HL-60 (cell line): ENCODE measurements around the gene ATP10A.

ENCODE experiments used
- DNase-seq, 2 experiments: peaks; one replicate each; pipeline ENCODE4 v3.0.0-alpha.2; 2010 to 2020; ENCODE audit warnings: low read depth in 1 of 2, low spot score in 1 of 2
- H3K27ac ChIP-seq: fragments of 250-450 bp; sonication (Bioruptor Pico); replicated peaks from 2 replicates; pipeline ENCODE4 v1.5.1; 2020; ENCODE audit warnings: mild to moderate bottlenecking, moderate library complexity
- H3K27me3 ChIP-seq: fragments of 250-450 bp; sonication (Bioruptor Pico); 2 replicates; pipeline ENCODE4 v1.5.1; 2021; ENCODE audit warnings: mild to moderate bottlenecking, moderate library complexity; ENCODE audit not compliant: insufficient read depth, poor library complexity, severe bottlenecking
- H3K4me3 ChIP-seq: replicated peaks from 2 replicates; pipeline ENCODE4 v1.5.1; 2011; ENCODE audit warnings: mild to moderate bottlenecking, control low read depth, low read length; ENCODE audit not compliant: insufficient read depth
- CTCF ChIP-seq: IDR thresholded peaks from one replicate; pipeline ENCODE4 v1.5.1; 2011; ENCODE audit warnings: low read length, control low read depth, inconsistent platforms; ENCODE audit not compliant: insufficient read depth
- GABPA ChIP-seq: IDR thresholded peaks from 2 replicates; pipeline ENCODE4 v1.6.1; 2012; ENCODE audit warnings: low read depth
- POLR2AphosphoS5 ChIP-seq: IDR thresholded peaks from 2 replicates; pipeline ENCODE4 v1.6.1; 2012; ENCODE audit warnings: low read depth
- REST ChIP-seq: IDR thresholded peaks from 2 replicates; pipeline ENCODE4 v1.6.1; 2012; ENCODE audit warnings: low read depth; ENCODE audit not compliant: insufficient replicate concordance
- SPI1 ChIP-seq: IDR thresholded peaks from 2 replicates; pipeline ENCODE4 v1.6.1; 2012; ENCODE audit warnings: low read depth, mild to moderate bottlenecking, borderline replicate concordance

The ATP10A gene

GRCh38 chr15:25832158-25832557, 31.0 kb downstream of the ATP10A start:
- H3K27me3 ChIP-seq: no peaks in the 10 kb centered on the region
- H3K4me3 ChIP-seq: no peak overlapping the region
- TF ChIP-seq POLR2AphosphoS5 (no peak), REST (no peak), SPI1 (no peak), GABPA (no peak), CTCF (no peak)
- H3K27ac ChIP-seq: no peak overlapping the region
- DNase-seq: no peak

- DNase-seq: no peak
- no peak overlapping the region for H3K27ac ChIP-seq
- TF ChIP-seq REST (no peak), POLR2AphosphoS5 (no peak), CTCF (no peak), SPI1 (no peak), GABPA (no peak)
- H3K27me3 ChIP-seq: no peaks in the 10 kb centered on the region
- H3K4me3 ChIP-seq: no peak overlapping the region
Observed at GRCh38 chr15:25830844-25831451, 32.2 kb downstream of the ATP10A start.

- no peaks in the 10 kb centered on the region for H3K27me3 ChIP-seq
- no peak for DNase-seq
- H3K4me3 ChIP-seq: no peak overlapping the region
- no peak overlapping the region for H3K27ac ChIP-seq
- no peak for TF ChIP-seq POLR2AphosphoS5
- no peak for TF ChIP-seq SPI1
- TF ChIP-seq GABPA: no peak
- no peak for TF ChIP-seq REST
- TF ChIP-seq CTCF: no peak
Observed at GRCh38 chr15:25829073-25829472, 34.1 kb downstream of the ATP10A start.
